Neural cell (in vitro differentiated cells): ENCODE measurements around the gene LRMDA. TPM values are rescaled to one million over a fixed set of nuclear protein-coding genes. Genes with fewer than 3 reads are reported as not detected.

ENCODE experiments used
- H2AFZ ChIP-seq: fragments of 200-600, 300-800 bp; sonication (generic), shearing (Covaris generic); 2 replicates; pipeline ENCODE4 v1.6.0; 2014; ENCODE audit warnings: low read depth, mild to moderate bottlenecking, antibody characterized with exemption, low read length, moderate library complexity
- H3F3A ChIP-seq: fragments of 200-600 bp; shearing (Covaris generic); 2 replicates; pipeline ENCODE4 v1.6.1; 2016; ENCODE audit warnings: mild to moderate bottlenecking, moderate library complexity, mixed read lengths, antibody characterized with exemption, low read length; ENCODE audit not compliant: insufficient read depth, poor library complexity, severe bottlenecking
- H3K27ac ChIP-seq: fragments of 200-600, 300-800 bp; sonication (generic), shearing (Covaris generic); 2 replicates; pipeline ENCODE4 v1.5.1; 2014; ENCODE audit warnings: mild to moderate bottlenecking, low read length, moderate library complexity
- H3K27me3 ChIP-seq: fragments of 300-800, 200-600 bp; sonication (generic), shearing (Covaris generic); 2 replicates; pipeline ENCODE4 v1.6.0; 2014; ENCODE audit warnings: mild to moderate bottlenecking, low read depth, low read length, moderate library complexity; ENCODE audit not compliant: insufficient read depth
- H3K36me3 ChIP-seq: fragments of 300-800, 200-600 bp; sonication (generic), shearing (Covaris generic); 2 replicates; pipeline ENCODE4 v1.5.1; 2014; ENCODE audit warnings: mild to moderate bottlenecking, antibody characterized with exemption, low read length, moderate library complexity; ENCODE audit not compliant: insufficient read depth
- H3K4me2 ChIP-seq: fragments of 300-800, 200-600 bp; sonication (generic), shearing (Covaris generic); 2 replicates; pipeline ENCODE4 v1.6.0; 2014; ENCODE audit warnings: mild to moderate bottlenecking, low read length
- H3K4me3 ChIP-seq: fragments of 300-800, 200-600 bp; sonication (generic), shearing (Covaris generic); 2 replicates; pipeline ENCODE4 v1.5.1; 2014; ENCODE audit warnings: mild to moderate bottlenecking, low read length, moderate library complexity
- H3K79me2 ChIP-seq: fragments of 200-600 bp; shearing (Covaris generic); replicated peaks from 2 replicates; pipeline ENCODE4 v1.6.0; 2014; ENCODE audit warnings: mild to moderate bottlenecking, low read length, moderate library complexity; ENCODE audit not compliant: insufficient read depth
- H3K9ac ChIP-seq: fragments of 300-800, 200-600 bp; sonication (generic), shearing (Covaris generic); 2 replicates; pipeline ENCODE4 v1.6.1; 2016; ENCODE audit warnings: mild to moderate bottlenecking, low read length, mixed read lengths
- H3K9me2 ChIP-seq: fragments of 200-600 bp; shearing (Covaris generic); 2 replicates; pipeline ENCODE4 v1.6.1; 2016; ENCODE audit warnings: mild to moderate bottlenecking, low read length, mixed read lengths; ENCODE audit not compliant: insufficient read depth
- H3K9me3 ChIP-seq: fragments of 200-600, 300-800 bp; sonication (generic), shearing (Covaris generic); 2 replicates; pipeline ENCODE4 v1.6.1; 2016; ENCODE audit warnings: mild to moderate bottlenecking, mixed run types, low read length, moderate library complexity, mixed read lengths
- H4K20me1 ChIP-seq: fragments of 200-600 bp; shearing (Covaris generic); 2 replicates; pipeline ENCODE4 v1.6.1; 2016; ENCODE audit warnings: mild to moderate bottlenecking, mixed run types; ENCODE audit not compliant: insufficient read depth
- EP300 ChIP-seq: fragments of 450-650 bp; conservative IDR thresholded peaks from 2 replicates; pipeline ENCODE4 v1.6.1; 2014; ENCODE audit warnings: antibody characterized with exemption, mild to moderate bottlenecking, moderate library complexity; ENCODE audit not compliant: poor library complexity, severe bottlenecking
- EZH2 ChIP-seq: fragments of 200-600, 300-800 bp; shearing (Covaris generic), sonication (generic); IDR thresholded peaks from 2 replicates; pipeline ENCODE4 v1.6.1; 2014; ENCODE audit warnings: antibody characterized with exemption, low read length, borderline replicate concordance, mild to moderate bottlenecking; ENCODE audit not compliant: insufficient read depth, poor library complexity, severe bottlenecking
- MXI1 ChIP-seq: fragments of 450-650 bp; conservative IDR thresholded peaks from 2 replicates; pipeline ENCODE4 v1.6.1; 2014; ENCODE audit warnings: antibody characterized with exemption, mild to moderate bottlenecking; ENCODE audit not compliant: poor library complexity, severe bottlenecking
- POLR2AphosphoS5 ChIP-seq: IDR thresholded peaks from 2 replicates; pipeline ENCODE4 v1.6.1; 2012
- RAD21 ChIP-seq: fragments of 450-650 bp; conservative IDR thresholded peaks from 2 replicates; pipeline ENCODE4 v1.6.1; 2014; ENCODE audit warnings: antibody characterized with exemption, mild to moderate bottlenecking, moderate library complexity
- SMC3 ChIP-seq: fragments of 450-650 bp; conservative IDR thresholded peaks from 2 replicates; pipeline ENCODE4 v1.6.1; 2014; ENCODE audit warnings: antibody characterized with exemption, mild to moderate bottlenecking, moderate library complexity; ENCODE audit not compliant: poor library complexity
- TAF1 ChIP-seq: IDR thresholded peaks from 2 replicates; pipeline ENCODE4 v1.6.1; 2012; ENCODE audit warnings: low read depth
- polyA plus RNA-seq: library from polyadenylated mRNA; depleted of rRNA; stranded (reverse); fragments of >200 nt; gene quantifications from 2 replicates; pipeline ENCODE4 v1.2.3, GENCODE V29; 2014
- TF ChIP-seq, protein P1 (sequence below): fragments of 450-650 bp; IDR thresholded peaks from 2 replicates; pipeline ENCODE4 v1.5.1; 2014; ENCODE audit warnings: antibody characterized with exemption, mild to moderate bottlenecking, moderate library complexity; ENCODE audit not compliant: poor library complexity, severe bottlenecking
- TF ChIP-seq, protein P2 (sequence below): IDR thresholded peaks from 2 replicates; pipeline ENCODE4 v1.6.1; 2012; ENCODE audit warnings: borderline replicate concordance

Gene LRMDA
- polyA plus RNA-seq, 1 donor from 2014 or later = 5.6 TPM

DNA sequence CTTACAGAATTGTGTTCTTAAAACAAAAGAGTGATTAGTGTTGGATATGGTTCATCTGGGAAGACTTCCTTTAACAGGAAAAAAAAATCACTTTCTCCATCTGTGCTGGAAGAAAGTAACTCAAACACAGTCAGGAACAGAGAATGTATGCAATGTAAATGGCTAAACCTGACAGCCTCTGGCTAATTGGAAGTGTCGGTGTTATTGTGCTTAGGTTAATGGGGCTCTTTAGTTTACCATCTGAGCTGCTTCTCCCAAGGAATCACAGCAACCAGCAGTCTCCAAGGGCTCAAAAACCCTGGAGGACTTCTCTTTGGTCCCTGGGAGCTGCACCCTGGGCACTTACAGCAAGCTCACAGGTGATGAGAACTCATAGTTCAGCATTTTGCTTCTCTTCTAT lies 724.5 kb downstream of the LRMDA start:
- no peak for TF ChIP-seq MXI1
- no peak for TF ChIP-seq SMC3
- TF ChIP-seq RAD21 = no peak
- TF ChIP-seq TAF1 = no peak
- no peak for TF ChIP-seq POLR2AphosphoS5
- TF ChIP-seq, protein P1, sequence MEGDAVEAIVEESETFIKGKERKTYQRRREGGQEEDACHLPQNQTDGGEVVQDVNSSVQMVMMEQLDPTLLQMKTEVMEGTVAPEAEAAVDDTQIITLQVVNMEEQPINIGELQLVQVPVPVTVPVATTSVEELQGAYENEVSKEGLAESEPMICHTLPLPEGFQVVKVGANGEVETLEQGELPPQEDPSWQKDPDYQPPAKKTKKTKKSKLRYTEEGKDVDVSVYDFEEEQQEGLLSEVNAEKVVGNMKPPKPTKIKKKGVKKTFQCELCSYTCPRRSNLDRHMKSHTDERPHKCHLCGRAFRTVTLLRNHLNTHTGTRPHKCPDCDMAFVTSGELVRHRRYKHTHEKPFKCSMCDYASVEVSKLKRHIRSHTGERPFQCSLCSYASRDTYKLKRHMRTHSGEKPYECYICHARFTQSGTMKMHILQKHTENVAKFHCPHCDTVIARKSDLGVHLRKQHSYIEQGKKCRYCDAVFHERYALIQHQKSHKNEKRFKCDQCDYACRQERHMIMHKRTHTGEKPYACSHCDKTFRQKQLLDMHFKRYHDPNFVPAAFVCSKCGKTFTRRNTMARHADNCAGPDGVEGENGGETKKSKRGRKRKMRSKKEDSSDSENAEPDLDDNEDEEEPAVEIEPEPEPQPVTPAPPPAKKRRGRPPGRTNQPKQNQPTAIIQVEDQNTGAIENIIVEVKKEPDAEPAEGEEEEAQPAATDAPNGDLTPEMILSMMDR = no peak
- TF ChIP-seq EZH2 = no peak
- TF ChIP-seq EP300 = no peak
- TF ChIP-seq, protein P2, sequence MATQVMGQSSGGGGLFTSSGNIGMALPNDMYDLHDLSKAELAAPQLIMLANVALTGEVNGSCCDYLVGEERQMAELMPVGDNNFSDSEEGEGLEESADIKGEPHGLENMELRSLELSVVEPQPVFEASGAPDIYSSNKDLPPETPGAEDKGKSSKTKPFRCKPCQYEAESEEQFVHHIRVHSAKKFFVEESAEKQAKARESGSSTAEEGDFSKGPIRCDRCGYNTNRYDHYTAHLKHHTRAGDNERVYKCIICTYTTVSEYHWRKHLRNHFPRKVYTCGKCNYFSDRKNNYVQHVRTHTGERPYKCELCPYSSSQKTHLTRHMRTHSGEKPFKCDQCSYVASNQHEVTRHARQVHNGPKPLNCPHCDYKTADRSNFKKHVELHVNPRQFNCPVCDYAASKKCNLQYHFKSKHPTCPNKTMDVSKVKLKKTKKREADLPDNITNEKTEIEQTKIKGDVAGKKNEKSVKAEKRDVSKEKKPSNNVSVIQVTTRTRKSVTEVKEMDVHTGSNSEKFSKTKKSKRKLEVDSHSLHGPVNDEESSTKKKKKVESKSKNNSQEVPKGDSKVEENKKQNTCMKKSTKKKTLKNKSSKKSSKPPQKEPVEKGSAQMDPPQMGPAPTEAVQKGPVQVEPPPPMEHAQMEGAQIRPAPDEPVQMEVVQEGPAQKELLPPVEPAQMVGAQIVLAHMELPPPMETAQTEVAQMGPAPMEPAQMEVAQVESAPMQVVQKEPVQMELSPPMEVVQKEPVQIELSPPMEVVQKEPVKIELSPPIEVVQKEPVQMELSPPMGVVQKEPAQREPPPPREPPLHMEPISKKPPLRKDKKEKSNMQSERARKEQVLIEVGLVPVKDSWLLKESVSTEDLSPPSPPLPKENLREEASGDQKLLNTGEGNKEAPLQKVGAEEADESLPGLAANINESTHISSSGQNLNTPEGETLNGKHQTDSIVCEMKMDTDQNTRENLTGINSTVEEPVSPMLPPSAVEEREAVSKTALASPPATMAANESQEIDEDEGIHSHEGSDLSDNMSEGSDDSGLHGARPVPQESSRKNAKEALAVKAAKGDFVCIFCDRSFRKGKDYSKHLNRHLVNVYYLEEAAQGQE = no peak
- Histone ChIP-seq H2AFZ (no peak overlapping the region), H3F3A (no peaks in the 10 kb centered on the region), H3K4me2 (no peak overlapping the region), H3K9me2 (no peaks in the 10 kb centered on the region), H3K27me3 (no peaks in the 10 kb centered on the region), H3K27ac (no peak overlapping the region), H3K79me2 (no peaks in the 10 kb centered on the region), H4K20me1 (no peaks in the 10 kb centered on the region), H3K4me3 (no peak overlapping the region), H3K9me3 (peaks cover 5% of the 10 kb centered on the region), H3K9ac (no peak overlapping the region), H3K36me3 (no peaks in the 10 kb centered on the region)

DNA sequence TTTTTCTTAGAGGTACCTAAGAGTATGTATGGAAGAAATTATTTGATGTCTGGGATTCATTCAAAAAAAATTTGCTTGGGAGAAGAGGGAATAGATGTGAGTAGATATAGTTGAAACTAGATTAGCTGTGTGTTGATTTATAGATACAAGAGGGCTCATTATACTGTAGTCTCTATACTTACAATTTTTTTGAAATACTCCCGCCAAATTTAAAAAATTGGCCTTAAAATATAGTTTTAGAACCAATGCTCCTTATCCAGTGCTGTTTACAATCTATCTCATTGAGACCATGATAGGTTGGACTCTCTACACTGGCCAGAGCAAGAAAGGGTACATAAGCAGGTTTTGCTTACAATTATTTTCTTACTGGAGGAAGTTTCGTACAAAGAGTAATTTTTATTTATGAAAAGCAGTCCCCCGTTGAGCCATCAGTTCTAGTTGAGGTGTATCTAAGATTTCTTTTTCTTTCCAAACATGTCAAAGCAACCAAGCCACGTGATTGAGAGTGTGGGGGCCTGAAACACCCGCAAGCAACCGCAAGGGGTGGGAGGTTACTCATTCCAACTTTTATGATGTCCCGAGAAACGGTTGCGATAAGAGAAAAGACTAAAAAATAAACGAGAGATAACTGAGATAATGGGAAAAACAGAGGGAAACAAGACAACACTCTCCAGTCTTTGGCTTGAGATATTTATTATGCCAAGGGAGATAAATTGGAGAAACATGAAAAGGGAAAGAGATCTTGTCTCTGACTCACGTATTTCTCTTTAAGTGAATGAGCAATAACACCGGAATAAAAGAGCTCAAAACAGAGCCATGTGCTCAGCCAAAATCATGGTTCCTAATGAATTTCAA lies 729.2 kb downstream of the LRMDA start:
- no peak overlapping the region for H3K4me2 ChIP-seq
- H3K27me3 ChIP-seq = no peaks in the 10 kb centered on the region
- H3K36me3 ChIP-seq = no peaks in the 10 kb centered on the region
- H3K4me3 ChIP-seq = no peak overlapping the region
- no peak overlapping the region for H3K9ac ChIP-seq
- H3F3A ChIP-seq = no peaks in the 10 kb centered on the region
- H3K9me2 ChIP-seq = no peaks in the 10 kb centered on the region
- H4K20me1 ChIP-seq = no peaks in the 10 kb centered on the region
- TF ChIP-seq POLR2AphosphoS5 (no peak), MXI1 (no peak)
- TF ChIP-seq, protein P1 = no peak
- no peaks in the 10 kb centered on the region for H3K9me3 ChIP-seq
- H2AFZ ChIP-seq = no peak overlapping the region
- H3K27ac ChIP-seq = no peak overlapping the region
- H3K79me2 ChIP-seq = no peaks in the 10 kb centered on the region
